ENCODE measurements around the gene RSPO1.
A peak's percentile ranks its signal among the peaks of the same experiment; 100 is the strongest.

Gene RSPO1

DNA sequence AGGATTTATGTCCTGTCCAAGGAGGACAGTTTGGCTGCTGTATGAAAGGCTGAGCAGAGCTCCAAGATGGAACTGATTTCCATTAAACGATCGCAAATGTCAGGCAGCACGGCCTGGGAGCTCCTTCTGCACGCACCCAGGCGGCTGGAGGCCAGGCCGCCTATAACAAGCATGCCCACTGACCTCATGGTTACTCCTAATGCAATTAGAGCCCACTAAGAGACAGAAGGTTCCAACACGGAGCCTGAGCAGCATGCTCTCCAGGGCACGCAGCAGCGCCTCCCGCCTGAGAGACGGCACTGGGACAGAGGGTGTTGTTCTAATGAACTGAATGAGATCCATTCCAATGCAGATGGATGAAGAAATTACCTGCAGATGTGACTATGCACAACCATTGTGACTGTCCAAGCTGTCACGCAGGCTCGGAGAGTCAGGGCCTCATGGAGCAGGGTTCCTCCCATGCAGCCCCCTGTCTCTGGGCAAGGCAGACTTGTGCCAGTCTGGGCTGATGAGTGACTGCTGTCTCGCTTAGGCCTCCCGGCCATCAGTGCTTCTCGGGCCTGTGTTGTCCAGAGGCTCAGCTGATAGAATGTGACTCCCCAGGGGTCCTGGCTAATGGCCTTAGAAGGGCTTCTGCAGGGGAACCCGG lies 32.5 kb upstream of the RSPO1 start:
- no peaks in the 10 kb centered on the region for H3K27me3 ChIP-seq (ENCODE audit: control insufficient read depth, insufficient read depth, low read length)
- H3K4me3 ChIP-seq (ENCODE audit: low read length) = no peak overlapping the region
- H3K27ac ChIP-seq (ENCODE audit: low read length) = no peak overlapping the region
- no peaks in the 10 kb centered on the region for H3K36me3 ChIP-seq (ENCODE audit: control insufficient read depth, low read depth, low read length)
- peaks cover 4% of the 10 kb centered on the region for H3K4me1 ChIP-seq (ENCODE audit: control insufficient read depth, low read depth, low read length)
- no peaks in the 10 kb centered on the region for H3K9me3 ChIP-seq (ENCODE audit: control insufficient read depth, low read depth, low read length)
- H3K9ac ChIP-seq (ENCODE audit: low read length) = no peak overlapping the region

DNA sequence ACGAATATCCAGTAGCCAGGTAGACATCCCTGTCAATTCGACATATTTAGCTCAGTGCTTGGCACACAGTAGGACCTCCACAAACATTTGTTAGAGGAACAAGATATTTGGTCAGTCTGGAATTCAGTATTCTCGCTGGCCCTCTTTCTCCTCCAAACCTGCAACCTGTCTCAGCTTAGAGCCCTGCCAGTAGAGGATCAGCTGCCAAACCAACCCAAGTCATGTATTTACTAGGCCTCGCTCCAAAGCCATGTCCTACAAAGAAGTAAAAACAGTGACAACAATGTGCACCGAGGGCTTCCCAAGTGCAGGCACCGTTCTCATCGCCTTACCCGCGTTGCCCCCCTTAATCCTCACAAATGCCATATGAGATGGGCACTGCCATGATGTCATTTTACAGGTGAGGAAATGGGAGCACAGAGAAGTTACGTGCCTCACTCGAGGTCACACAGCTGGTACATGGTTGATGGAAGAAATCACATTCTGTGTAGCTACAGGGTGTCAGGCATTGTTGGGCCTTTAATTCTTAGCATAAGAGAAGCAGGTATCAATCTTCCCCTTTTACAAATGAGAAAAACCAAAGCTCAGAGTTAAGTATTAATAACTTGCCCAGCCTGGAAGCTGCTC lies 31.7 kb upstream of the RSPO1 start:
- Histone ChIP-seq H3K27me3 (ENCODE audit: control insufficient read depth, insufficient read depth, low read length) (no peaks in the 10 kb centered on the region), H3K36me3 (ENCODE audit: control insufficient read depth, low read depth, low read length) (no peaks in the 10 kb centered on the region), H3K9me3 (ENCODE audit: control insufficient read depth, low read depth, low read length) (no peaks in the 10 kb centered on the region), H3K4me3 (ENCODE audit: low read length) (no peak overlapping the region), H3K9ac (ENCODE audit: low read length) (no peak overlapping the region), H3K27ac (ENCODE audit: low read length) (no peak overlapping the region), H3K4me1 (ENCODE audit: control insufficient read depth, low read depth, low read length) (peaks cover 10% of the 10 kb centered on the region)

DNA sequence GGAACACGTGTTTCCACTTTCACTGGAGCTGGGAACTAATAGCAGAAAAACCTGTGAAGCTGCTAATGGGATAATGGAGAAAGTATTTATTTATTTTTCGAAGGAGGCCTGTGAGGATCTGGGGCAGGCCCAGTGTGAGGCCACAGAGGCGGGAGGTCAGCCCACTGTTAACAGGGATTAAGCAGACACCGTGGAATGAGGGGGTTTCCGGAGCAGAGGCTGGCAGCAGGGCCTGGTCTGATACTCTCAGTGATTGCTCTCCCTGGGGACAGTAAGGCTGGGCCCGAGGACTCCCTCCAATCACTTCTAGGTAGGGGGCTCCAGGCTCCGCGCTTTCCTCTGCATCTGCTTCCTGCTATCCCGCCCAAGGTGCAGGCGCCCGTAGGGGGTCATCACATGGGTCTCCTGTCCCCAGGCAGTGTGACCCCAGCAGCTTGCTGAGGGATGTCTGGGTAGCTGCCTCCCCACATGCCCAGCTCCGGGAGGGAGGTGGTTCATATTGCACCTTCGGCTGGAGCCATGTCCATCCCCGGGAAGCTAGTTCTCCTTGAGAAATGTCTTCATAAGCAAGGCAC lies 28.8 kb upstream of the RSPO1 start:
- no peak overlapping the region for H3K9ac ChIP-seq (ENCODE audit: low read length)

DNA sequence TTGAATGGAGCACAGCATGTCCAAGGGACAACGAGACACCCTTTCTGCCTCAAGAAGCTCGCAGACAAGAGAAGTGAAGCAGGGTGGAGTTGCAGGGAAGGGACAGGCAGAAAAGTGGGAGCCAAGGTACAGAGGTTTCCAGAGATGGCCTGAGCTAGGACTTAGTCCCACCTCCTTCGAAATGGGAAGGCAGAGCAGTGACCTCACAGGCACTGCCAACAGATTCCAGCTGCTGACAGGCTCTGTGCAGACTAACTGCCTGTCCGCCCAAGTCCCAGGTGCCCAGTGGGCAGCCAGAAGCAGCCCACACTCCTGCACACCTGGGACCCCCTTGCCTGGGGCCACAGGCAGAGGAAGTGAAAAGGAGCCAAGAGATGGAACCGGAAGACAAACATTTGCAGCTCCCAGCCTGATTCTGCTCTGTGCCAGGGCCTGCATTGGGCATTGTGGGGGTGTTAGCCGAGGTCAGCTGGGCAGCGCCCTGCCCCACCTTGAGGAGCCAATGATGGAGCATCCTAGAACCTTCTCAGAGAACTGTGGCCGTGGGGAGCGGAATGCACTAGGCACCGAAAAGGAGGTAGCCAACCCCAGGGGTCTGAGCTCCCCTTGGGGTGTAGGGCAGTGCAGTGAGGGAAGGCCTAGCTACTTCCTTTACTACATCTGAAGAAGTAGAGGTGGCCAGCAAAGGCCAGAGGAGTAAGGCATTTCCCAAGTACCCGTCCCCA lies 27.5 kb upstream of the RSPO1 start:
- Histone ChIP-seq H3K27ac (ENCODE audit: low read length) (no peak overlapping the region), H3K9me3 (ENCODE audit: control insufficient read depth, low read depth, low read length) (no peaks in the 10 kb centered on the region), H3K27me3 (ENCODE audit: control insufficient read depth, insufficient read depth, low read length) (no peaks in the 10 kb centered on the region), H3K9ac (ENCODE audit: low read length) (no peak overlapping the region), H3K36me3 (ENCODE audit: control insufficient read depth, low read depth, low read length) (no peaks in the 10 kb centered on the region), H3K4me1 (ENCODE audit: control insufficient read depth, low read depth, low read length) (peaks cover 25% of the 10 kb centered on the region), H3K4me3 (ENCODE audit: low read length) (no peak overlapping the region)

More for the DNA sequence above, 28.8 kb upstream of the RSPO1 start:
- H3K4me1 ChIP-seq (ENCODE audit: control insufficient read depth, low read depth, low read length) = peaks cover 25% of the 10 kb centered on the region
- no peaks in the 10 kb centered on the region for H3K9me3 ChIP-seq (ENCODE audit: control insufficient read depth, low read depth, low read length)
- no peaks in the 10 kb centered on the region for H3K27me3 ChIP-seq (ENCODE audit: control insufficient read depth, insufficient read depth, low read length)
- H3K36me3 ChIP-seq (ENCODE audit: control insufficient read depth, low read depth, low read length) = no peaks in the 10 kb centered on the region
- no peak overlapping the region for H3K27ac ChIP-seq (ENCODE audit: low read length)
- H3K4me3 ChIP-seq (ENCODE audit: low read length) = no peak overlapping the region

DNA sequence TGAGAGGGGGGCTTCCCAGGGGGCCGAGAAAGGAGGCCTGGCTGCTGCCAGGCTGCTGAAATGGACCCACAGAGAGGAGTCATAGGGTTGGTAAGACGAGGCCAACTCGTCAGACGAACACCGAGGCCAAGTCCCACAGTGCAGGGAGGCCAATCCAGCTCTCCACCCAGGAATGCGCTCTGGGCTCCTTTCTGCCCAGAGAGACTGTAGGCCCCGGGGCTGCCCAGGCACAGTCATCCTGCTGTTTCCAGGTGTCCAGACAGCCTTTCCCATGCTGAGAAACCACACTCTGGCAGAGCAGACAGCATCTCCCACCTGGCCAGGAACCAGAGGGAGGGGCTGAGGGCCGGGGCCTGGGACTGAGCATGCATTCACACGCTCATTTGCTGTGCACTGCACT lies 26.7 kb upstream of the RSPO1 start:
- H3K27me3 ChIP-seq (ENCODE audit: control insufficient read depth, insufficient read depth, low read length) = no peaks in the 10 kb centered on the region
- H3K4me3 ChIP-seq (ENCODE audit: low read length) = no peak overlapping the region
- no peak overlapping the region for H3K9ac ChIP-seq (ENCODE audit: low read length)
- H3K9me3 ChIP-seq (ENCODE audit: control insufficient read depth, low read depth, low read length) = no peaks in the 10 kb centered on the region
- H3K27ac ChIP-seq (ENCODE audit: low read length) = no peak overlapping the region
- H3K4me1 ChIP-seq (ENCODE audit: control insufficient read depth, low read depth, low read length) = peaks cover 25% of the 10 kb centered on the region
- no peaks in the 10 kb centered on the region for H3K36me3 ChIP-seq (ENCODE audit: control insufficient read depth, low read depth, low read length)

DNA sequence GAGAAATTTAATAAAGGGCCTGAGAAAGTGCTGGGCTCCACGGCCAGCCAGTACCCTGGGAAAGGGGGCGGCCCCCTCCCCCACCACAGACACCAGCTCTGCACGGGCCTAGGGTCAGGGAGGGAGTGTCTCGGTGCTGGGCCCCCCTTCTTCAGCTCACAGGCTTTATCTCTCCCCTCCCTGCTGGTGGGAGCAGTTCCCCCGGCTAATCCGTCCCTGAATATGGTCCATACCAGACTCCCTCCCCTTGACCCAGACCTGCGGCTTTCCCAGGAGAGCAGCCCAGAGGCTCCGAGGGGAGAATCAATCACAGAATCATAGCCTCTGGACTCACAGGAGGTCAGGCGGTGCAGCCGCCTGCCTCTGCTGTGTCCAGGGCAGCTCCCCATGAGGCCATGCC lies 26.0 kb upstream of the RSPO1 start:
- H3K27ac ChIP-seq (ENCODE audit: low read length) = no peak overlapping the region
- H3K4me1 ChIP-seq (ENCODE audit: control insufficient read depth, low read depth, low read length) = peaks cover 25% of the 10 kb centered on the region
- no peaks in the 10 kb centered on the region for H3K36me3 ChIP-seq (ENCODE audit: control insufficient read depth, low read depth, low read length)
- no peak overlapping the region for H3K9ac ChIP-seq (ENCODE audit: low read length)
- peak overlapping the region; percentile 39 for H3K4me3 ChIP-seq (ENCODE audit: low read length)
- no peaks in the 10 kb centered on the region for H3K27me3 ChIP-seq (ENCODE audit: control insufficient read depth, insufficient read depth, low read length)
- no peaks in the 10 kb centered on the region for H3K9me3 ChIP-seq (ENCODE audit: control insufficient read depth, low read depth, low read length)

DNA sequence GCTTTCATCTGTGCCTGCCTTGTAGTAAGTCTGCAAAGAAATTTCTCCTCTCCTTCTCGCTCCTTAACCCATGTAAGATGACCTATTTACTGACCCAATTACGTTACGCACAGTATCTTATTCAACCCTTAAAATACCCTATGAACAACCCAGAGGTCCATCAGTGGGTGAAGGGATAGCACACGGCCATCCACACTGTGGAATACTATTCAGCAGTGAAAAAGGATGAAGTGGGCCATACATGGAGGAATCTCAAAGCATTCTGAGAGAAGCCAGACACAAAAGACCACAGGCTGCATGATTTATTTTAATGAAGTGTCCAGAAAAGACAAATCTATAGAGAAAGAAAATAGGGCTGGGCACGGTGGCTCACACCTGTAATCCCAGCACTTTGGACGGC lies 23.8 kb upstream of the RSPO1 start:
- H3K4me3 ChIP-seq (ENCODE audit: low read length) = no peak overlapping the region
- H3K27me3 ChIP-seq (ENCODE audit: control insufficient read depth, insufficient read depth, low read length) = no peaks in the 10 kb centered on the region
- no peaks in the 10 kb centered on the region for H3K9me3 ChIP-seq (ENCODE audit: control insufficient read depth, low read depth, low read length)
- H3K36me3 ChIP-seq (ENCODE audit: control insufficient read depth, low read depth, low read length) = no peaks in the 10 kb centered on the region
- H3K4me1 ChIP-seq (ENCODE audit: control insufficient read depth, low read depth, low read length) = peaks cover 22% of the 10 kb centered on the region
- H3K9ac ChIP-seq (ENCODE audit: low read length) = no peak overlapping the region
- H3K27ac ChIP-seq (ENCODE audit: low read length) = no peak overlapping the region

DNA sequence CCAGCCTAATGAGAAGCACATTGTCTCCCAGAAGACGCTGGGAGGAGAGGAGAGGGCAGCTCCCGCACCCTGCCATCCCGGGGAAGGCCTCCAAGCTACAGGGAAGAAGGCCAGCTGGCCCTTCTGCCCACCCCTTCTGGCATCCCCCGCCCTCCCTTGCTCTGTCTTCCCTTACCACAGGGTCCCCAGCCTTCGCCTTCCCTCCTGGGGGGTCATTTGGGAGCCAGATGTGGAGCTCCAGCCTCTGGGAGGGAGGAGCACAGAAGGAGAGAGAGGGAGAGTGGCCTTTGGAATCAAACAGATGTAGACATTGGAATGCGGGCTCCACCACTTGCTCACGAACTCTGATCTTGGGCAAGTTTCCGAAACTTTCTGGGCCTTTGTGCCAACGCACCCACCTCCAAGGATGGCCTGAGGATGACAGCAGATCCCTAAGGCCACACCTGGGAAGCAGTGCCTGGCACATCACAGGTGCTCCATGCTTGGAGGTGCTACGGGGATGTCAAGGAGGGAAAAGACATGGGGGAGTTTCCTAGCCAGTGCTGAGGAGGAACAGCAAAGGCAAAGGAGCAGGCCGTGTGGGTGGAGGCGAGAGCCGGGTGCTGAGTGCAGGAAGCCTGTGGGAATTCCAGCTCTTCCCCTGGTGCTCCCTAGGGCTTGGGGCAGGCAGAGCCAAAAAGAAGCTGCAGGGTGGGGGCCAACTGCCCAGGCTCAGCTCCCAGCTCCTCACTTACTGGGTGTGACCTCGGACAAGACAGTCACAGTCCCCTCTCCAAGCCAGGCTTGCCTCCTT lies 23.1 kb upstream of the RSPO1 start:
- Histone ChIP-seq H3K4me3 (ENCODE audit: low read length) (no peak overlapping the region), H3K4me1 (ENCODE audit: control insufficient read depth, low read depth, low read length) (peaks cover 22% of the 10 kb centered on the region), H3K27me3 (ENCODE audit: control insufficient read depth, insufficient read depth, low read length) (no peaks in the 10 kb centered on the region), H3K27ac (ENCODE audit: low read length) (no peak overlapping the region), H3K9me3 (ENCODE audit: control insufficient read depth, low read depth, low read length) (no peaks in the 10 kb centered on the region), H3K9ac (ENCODE audit: low read length) (no peak overlapping the region), H3K36me3 (ENCODE audit: control insufficient read depth, low read depth, low read length) (no peaks in the 10 kb centered on the region)

DNA sequence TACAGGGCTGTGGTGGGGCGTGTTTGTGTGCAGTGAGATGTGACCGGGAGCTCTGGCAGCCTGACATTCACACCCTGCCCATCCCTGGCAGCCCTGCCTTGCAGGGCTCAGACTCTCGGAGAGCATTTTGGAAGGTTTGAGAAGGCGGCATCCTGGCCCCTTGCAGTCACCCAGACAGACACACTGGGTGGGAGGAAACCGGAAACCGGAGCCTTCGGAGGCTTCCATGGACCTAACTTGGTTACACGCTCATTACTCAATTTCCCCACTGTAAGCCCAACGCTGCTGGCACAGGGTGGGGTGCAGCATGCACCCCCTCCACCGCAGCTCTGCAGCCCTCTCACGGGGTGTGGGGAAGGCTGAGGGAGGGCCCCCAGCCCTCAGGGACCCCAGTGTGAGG lies 22.2 kb upstream of the RSPO1 start:
- H3K9me3 ChIP-seq (ENCODE audit: control insufficient read depth, low read depth, low read length) = no peaks in the 10 kb centered on the region
- no peaks in the 10 kb centered on the region for H3K27me3 ChIP-seq (ENCODE audit: control insufficient read depth, insufficient read depth, low read length)
- no peak overlapping the region for H3K27ac ChIP-seq (ENCODE audit: low read length)
- H3K36me3 ChIP-seq (ENCODE audit: control insufficient read depth, low read depth, low read length) = no peaks in the 10 kb centered on the region
- H3K4me3 ChIP-seq (ENCODE audit: low read length) = no peak overlapping the region
- H3K9ac ChIP-seq (ENCODE audit: low read length) = no peak overlapping the region
- H3K4me1 ChIP-seq (ENCODE audit: control insufficient read depth, low read depth, low read length) = peaks cover 20% of the 10 kb centered on the region

DNA sequence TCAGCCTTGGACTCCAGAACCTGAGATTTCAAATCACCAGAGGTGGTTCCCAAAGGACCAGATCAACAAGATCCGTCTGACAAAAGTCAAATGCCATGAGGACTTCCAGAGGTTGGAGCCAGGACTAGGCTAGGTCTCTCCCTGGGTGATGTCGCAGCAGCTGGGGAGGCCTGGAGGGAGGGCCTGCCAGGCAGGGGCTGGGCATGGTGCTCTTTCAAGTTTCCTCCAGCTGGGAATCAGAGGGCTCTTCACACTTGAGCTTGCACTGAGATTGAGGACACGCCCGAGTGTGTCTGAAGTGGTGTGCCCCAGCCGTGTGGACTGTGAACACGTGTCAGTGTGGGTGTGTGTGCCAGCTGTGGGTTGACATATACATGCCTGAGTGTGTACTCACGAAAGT lies 21.3 kb upstream of the RSPO1 start:
- no peaks in the 10 kb centered on the region for H3K27me3 ChIP-seq (ENCODE audit: control insufficient read depth, insufficient read depth, low read length)
- peaks cover 12% of the 10 kb centered on the region for H3K4me1 ChIP-seq (ENCODE audit: control insufficient read depth, low read depth, low read length)
- no peak overlapping the region for H3K4me3 ChIP-seq (ENCODE audit: low read length)
- no peak overlapping the region for H3K9ac ChIP-seq (ENCODE audit: low read length)
- no peak overlapping the region for H3K27ac ChIP-seq (ENCODE audit: low read length)
- H3K9me3 ChIP-seq (ENCODE audit: control insufficient read depth, low read depth, low read length) = no peaks in the 10 kb centered on the region
- no peaks in the 10 kb centered on the region for H3K36me3 ChIP-seq (ENCODE audit: control insufficient read depth, low read depth, low read length)

DNA sequence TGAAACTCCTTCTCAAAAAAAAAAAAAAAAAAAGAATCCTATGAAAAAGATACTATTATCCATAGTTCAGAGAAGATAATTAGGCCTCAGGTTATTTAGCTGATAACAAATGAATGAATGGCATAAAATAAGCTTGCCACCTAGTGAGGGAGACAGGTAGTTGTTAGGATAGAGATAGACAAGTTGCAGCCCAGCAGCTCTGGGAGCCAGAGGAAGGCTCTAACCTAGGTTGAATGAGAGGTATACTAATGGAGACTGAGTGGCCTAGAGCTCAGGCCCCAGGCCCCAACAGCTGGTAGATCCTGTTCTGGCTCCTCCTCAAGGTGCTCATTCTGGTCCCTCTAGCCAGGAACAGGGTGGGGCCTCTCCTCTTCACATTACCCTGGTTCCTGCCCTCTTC lies 20.6 kb upstream of the RSPO1 start:
- Histone ChIP-seq H3K27ac (ENCODE audit: low read length) (no peak overlapping the region), H3K4me1 (ENCODE audit: control insufficient read depth, low read depth, low read length) (peaks cover 5% of the 10 kb centered on the region), H3K9me3 (ENCODE audit: control insufficient read depth, low read depth, low read length) (no peaks in the 10 kb centered on the region), H3K36me3 (ENCODE audit: control insufficient read depth, low read depth, low read length) (no peaks in the 10 kb centered on the region), H3K27me3 (ENCODE audit: control insufficient read depth, insufficient read depth, low read length) (no peaks in the 10 kb centered on the region), H3K4me3 (ENCODE audit: low read length) (no peak overlapping the region), H3K9ac (ENCODE audit: low read length) (no peak overlapping the region)
